Right renal cortex interstitium (tissue), 3 donors: ENCODE results near the gene PRAMEF12. TPM values are rescaled to one million over a fixed set of nuclear protein-coding genes. Genes with fewer than 3 reads are reported as not detected.
"Not testable (repeated sequence)": the region's sequence is repeated elsewhere in the genome, so short reads cannot be mapped to it uniquely, and the experiment has no call there.

Experiments
- DNase-seq, 3 donors: peaks; one replicate each; pipeline ENCODE4 v3.0.0-alpha.2; 2013; ENCODE audit warnings: low read depth in 3 of 3, low spot score in 2 of 3
- polyA plus RNA-seq, 3 donors: library from polyadenylated mRNA; unstranded; fragments of 120-200 nt; gene quantifications; one replicate each; pipeline ENCODE4 v1.2.1, GENCODE V29; 2013; ENCODE audit not compliant: insufficient read length in 3 of 3

Gene PRAMEF12
- polyA plus RNA-seq, 3 donors = not detected

- no peak for DNase-seq
Observed at GRCh38 chr1:12769976-12770505, 3.5 kb upstream of the PRAMEF12 start.

DNA sequence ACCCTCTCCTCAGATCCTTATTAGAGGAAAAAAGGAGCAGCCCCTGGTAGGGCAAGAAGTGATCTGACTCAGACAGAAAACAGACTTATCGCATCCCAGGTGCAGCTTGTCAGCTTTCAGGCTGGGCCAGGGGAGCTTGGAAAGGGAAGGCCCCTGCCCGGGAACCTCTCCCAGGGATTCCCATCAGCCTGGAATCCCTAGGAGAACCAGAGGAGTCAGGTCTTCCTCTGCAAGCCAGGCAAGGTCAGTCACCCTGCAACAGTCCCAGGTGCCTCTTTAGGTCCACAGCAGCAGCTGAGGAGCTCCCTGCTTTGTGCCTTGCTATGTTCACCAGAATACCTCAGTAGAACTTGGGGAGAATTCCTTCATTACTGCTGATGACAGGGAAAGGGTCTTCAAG is 2.9 kb upstream of the PRAMEF12 start:
- no peak for DNase-seq

DNA sequence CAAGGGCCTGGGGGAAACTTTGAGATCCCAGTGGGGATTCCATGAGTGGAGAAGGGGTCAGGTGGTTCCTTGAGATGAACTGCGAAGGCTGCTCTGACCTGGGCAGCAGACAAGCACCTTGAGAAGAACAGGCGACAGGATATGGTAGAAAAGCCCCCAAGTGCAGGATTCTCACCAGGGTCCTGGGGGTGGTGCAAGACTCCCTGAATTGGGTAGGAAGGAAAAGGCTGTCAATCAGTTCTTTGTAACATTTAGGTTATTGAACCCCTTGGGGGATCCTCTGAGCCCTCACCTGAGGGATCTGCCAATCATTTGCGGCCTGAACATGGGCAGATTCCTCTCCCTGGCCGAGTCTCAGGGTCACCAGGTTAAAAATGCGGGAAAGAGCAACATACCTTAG is 2.4 kb upstream of the PRAMEF12 start:
- no peak for DNase-seq

DNA sequence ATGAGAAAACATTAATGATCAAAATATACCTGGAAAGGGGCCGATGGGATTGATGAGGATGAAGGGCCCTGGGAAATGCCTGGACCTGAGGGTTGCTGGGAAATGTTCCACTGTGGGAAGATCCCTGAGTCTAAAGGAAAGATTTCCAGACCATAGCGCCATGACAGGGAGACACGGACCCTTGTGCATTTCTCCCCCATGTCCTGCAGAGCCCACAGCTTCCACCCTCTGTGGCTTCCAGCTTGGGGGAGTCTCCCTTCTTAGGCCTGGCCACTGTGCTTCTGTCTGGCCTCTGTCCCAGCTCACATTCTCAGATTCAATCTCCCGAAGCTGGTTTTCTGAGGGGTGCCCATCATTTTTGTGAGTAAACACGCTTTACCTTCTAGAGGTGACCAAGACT is 1.0 kb upstream of the PRAMEF12 start:
- DNase-seq = no peak

DNA sequence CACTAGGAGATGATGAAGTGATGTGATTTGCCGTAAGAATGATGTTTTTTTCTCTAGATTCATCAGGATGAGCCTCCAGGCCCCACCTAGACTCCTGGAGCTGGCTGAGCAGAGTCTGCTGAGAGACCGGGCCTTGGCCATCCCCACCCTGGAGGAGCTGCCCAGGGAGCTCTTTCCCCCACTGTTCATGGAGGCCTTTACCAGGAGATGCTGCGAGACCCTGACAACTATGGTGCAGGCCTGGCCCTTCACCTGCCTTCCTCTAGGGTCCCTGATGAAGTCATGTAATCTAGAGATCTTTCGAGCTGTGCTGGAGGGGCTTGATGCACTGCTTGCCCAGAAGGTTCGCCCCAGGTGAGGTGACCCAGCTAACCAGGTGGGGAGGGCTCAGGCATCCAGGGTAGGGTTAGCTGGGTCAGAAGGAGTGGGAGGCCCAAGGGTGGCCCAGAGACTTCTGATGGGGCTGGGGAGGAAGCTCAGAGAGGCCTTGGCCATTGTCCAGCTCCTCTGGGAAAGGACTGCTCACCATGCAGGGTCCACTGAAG is 1.3 kb downstream of the PRAMEF12 start:
- no peak for DNase-seq

DNA sequence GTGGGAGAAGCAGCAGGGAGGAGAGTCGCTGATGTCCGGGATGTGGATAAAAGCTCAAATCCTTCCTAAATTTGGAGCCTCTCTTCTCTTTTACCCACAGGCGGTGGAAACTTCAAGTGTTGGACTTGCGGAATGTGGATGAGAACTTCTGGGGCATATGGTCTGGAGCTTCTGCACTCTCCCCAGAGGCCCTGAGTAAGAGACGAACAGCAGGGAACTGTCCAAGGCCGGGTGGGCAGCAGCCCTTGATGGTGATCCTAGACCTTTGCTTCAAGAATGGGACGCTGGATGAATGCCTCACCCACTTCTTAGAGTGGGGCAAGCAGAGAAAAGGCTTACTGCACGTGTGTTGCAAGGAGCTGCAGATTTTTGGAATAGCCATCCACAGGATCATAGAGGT is 1.9 kb downstream of the PRAMEF12 start:
- no peak for DNase-seq

DNA sequence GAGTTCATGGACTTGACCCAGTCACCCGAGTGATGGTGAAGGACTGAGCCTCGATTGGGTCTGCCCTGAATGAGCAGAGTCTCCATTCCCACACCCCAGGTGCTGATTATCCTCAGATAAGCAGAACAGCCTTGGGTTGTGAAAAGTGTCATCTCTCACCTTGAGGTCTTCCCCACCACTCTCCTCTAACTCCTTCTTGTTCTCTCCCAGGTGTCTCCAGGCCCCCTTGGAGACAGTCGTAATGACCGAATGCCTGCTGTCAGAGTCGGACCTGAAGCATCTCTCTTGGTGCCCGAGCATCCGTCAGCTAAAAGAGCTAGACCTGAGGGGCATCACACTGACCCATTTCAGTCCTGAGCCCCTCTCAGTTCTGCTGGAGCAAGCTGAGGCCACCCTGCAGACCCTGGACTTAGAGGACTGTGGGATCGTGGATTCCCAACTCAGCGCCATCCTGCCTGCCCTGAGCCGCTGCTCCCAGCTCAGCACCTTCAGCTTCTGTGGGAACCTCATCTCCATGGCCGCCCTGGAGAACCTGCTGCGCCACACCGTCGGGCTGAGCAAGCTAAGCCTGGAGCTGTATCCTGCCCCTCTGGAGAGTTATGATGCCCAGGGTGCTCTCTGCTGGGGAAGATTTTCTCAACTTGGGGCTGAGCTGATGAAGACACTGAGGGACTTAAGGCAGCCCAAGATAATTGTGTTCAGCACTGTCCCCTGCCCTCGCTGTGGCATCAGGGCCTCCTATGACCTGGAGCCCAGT is 3.4 kb downstream of the PRAMEF12 start:
- DNase-seq = no peak

GRCh38 chr1:12778061-12778460 is 4.5 kb downstream of the PRAMEF12 start:
- DNase-seq = no peak

DNA sequence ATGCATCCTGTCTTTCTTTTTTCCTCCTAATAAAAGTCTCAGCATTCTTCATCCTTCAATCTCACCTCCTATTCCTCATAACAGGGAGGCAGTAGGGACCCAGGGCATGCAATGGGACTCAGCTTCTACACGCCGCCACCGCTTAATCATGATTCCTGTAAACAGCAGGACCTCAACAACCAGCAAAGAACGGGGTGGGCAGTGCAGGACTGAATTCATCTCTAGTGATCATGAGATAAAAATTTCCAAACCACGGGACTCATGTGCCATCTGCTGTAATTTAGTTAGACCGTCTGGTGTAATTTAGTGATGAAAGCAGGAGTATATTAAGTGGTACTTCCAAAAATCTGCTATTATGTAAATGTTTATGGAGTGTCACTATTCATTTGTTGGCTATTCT is 5.4 kb downstream of the PRAMEF12 start:
- DNase-seq = no peak

- not testable (repeated sequence) for DNase-seq
Observed at GRCh38 chr1:12781488-12781887, 8.0 kb downstream of the PRAMEF12 start.

DNA sequence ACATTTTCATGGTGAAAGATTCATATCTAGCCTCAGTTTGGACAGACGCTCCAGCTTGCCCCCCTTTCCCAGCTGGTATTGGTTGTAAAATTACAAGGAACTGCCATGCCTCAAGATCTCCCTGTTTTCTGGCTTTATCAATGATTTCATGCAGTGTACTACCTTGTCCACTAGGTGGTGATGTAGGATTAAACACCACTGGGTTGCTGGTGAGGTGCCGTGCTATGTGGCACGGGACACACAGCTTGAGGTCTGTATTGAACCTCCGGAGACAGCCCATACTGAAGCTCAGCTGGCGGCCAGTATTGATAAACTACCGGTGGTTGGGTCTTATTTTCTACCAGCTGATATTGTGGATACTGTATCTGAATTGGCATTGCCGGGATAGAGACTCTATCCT is 10.2 kb downstream of the PRAMEF12 start:
- DNase-seq = not testable (repeated sequence)

DNA sequence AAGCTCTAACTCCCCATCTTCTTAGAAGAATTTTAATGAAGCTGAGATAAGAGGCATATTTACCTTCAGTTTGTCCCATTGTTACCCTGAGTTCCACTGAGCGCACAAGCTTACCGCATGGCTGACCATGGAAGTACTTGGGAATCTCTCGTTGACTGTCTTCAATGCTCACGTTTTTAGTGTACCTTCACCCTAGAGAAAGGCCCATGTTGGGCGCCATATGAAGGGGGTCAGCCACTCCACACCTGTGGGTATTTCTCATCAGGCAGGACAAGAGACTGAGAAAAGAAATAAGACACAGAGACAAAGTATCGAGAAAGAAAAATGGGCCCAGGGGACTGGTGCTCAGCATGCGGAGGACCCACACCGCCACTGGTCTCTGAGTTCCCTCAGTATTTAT is 11.2 kb downstream of the PRAMEF12 start:
- not testable (repeated sequence) for DNase-seq

DNA sequence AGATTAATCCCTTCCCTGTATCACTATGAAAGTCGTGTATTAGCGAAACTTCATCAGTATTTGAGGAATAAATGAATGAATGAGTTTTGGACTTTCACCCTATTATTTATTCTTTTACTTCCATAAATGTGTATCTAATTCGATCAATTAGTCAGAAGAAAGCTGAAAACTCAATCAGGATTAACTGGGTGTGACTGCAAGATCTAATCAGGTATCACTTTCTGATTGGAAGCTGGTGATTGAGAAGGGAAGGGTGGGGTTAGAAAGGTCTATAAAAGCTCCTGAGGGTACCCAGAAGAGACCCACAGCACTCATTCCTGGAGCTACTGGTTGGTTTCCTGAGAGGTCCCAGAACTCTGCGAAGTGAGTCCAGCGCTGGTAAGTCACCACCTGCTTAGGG is 17.6 kb downstream of the PRAMEF12 start, which contains the start of gene PRAMEF1:
Gene PRAMEF1 (plus strand): TSS at position 301 of the 400 bp plus-strand sequence. CDS start 1,831 bp downstream, outside the sequence.
- not testable (repeated sequence) for DNase-seq

DNA sequence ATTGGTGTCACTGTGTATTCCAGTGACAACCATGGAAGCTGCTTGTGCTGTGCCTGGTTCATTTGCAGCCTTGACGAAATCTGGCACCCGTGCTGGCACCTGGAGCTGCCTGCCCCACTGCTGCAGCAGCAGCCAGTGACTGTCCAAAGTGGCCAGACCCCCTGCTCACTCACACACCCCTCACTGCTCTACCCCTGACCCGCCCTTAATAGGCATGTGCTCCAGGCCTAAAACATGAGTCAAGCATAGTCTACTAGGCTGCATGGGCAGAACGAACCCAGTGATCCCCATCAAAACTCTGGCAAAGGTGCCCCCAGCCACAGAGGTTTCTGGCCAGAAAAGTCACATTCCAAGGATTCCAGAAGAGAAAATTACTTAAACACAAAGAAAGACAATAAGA is 25.4 kb downstream of the PRAMEF12 start:
- DNase-seq = no peak

DNA sequence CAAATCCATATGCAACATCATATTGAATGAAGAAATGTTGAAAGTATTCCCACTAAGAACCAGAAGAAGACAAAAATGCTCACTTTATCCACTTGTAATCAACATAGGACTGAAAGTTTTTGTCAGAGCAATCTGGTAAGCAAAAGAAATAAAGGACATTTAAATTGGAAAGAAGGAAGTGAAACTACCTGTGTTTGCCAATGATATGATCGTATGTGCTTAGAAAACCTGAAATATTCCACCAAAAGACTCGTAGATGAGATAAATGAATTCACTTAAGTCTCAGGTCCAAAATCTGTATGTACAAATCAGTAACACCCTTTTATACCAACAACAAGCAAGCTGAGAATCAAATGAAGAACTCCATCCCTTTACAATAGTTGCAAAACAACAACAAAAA is 26.2 kb downstream of the PRAMEF12 start:
- no peak for DNase-seq

DNA sequence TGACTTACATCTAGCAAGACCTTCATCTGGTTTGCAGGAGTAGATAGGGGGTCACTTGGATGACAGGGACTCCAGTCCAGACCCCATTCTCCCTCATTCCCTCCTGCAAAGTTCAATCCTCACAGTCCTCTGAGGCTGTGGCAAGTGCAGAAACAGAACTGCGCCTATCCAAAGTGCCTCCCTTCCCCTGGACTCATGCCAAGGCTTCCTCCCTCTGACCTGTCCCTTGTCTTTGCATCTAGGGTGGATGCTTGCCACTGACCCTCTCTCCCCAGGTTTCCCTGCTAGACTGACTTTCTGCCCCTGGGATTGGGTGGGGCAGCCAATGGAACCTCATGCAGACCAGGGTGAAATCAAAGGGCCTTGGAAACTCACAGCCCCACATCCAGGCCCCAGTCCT is 36.4 kb downstream of the PRAMEF12 start:
- DNase-seq = no peak

- no peak for DNase-seq
Observed at GRCh38 chr1:12810691-12811408, 37.3 kb downstream of the PRAMEF12 start.

DNA sequence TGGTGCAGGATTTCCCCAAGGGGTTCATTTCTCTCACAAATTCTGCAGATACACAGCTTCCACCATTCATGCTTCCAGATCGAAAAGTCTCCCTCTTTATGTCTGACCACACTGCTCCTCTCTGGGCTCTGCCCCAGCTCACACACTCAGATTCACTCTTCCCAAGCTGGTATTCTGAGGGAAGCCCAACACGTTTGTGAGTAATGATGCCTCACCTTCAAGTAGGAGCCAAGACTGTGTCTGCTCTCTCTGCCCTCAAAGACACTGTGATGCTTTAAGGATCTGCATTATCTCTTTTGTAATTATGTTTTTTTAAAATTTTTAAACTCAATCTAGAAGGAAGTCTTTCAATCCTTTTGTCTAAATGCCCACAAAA is 37.9 kb downstream of the PRAMEF12 start:
- DNase-seq = no peak

GRCh38 chr1:12819061-12819460 is 45.5 kb downstream of the PRAMEF12 start:
- DNase-seq = not testable (repeated sequence)
